ENCODE results near the gene NKX6-1. TPM values are rescaled to one million over a fixed set of nuclear protein-coding genes. Genes with fewer than 3 reads are reported as not detected.

Gene NKX6-1
- total and polyA plus RNA-seq, 10 donors: not detected

DNA sequence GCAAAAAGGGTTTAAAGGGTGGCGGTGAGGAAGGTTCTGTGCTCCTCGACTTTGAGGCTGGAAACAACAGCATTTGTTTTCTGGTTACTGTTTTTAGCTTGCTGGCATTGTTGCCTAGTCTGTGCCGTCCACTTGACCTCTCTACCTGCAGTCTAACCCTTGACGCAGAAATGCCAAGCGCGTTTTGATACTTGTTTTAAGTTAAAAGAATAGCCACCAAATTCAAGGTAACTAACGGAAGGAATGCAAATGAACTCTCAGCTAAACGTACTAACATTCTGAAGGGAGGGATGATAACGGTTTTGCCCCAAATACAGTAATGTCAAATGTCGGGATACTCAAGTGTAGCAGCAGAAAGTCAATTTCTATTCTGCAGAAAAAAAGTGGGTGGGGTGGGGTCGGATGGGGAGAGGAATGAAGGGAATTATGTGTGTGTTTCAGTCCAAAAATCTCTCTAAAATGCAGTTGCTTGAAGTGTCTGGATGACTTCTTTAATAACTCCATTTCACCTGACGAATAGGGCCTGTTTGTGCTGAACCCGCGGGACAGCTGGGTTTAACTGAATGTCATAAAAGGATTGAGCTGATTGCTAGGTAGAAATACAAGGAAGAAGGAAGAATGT, 3.4 kb upstream of the NKX6-1 start:
- H3K4me3 ChIP-seq: no peak overlapping the region
- intact Hi-C loops (cut with DNase I; ENCODE audit: low total_unique reads): loop anchor here (10.0 kb wide), 1 partner anchor 858 kb away; no protein-coding TSS in a partner anchor
- H3K36me3 ChIP-seq: no peaks in the 10 kb centered on the region
- 14 to 17% (median 16%) methylated on average over 14 of the region's 14 CpGs for WGBS, 5 donors
- H3K4me1 ChIP-seq: peaks cover 11 to 32% (median 24%) of the 10 kb centered on the region in 6 donors
- no peak overlapping the region for H3K27ac ChIP-seq
- H3K27me3 ChIP-seq (replicated peaks in 1 of 7): peaks cover 7 to 100% (median 96%) of the 10 kb centered on the region in 7 donors
- DNase-seq: no peak
- TF ChIP-seq, protein P1, sequence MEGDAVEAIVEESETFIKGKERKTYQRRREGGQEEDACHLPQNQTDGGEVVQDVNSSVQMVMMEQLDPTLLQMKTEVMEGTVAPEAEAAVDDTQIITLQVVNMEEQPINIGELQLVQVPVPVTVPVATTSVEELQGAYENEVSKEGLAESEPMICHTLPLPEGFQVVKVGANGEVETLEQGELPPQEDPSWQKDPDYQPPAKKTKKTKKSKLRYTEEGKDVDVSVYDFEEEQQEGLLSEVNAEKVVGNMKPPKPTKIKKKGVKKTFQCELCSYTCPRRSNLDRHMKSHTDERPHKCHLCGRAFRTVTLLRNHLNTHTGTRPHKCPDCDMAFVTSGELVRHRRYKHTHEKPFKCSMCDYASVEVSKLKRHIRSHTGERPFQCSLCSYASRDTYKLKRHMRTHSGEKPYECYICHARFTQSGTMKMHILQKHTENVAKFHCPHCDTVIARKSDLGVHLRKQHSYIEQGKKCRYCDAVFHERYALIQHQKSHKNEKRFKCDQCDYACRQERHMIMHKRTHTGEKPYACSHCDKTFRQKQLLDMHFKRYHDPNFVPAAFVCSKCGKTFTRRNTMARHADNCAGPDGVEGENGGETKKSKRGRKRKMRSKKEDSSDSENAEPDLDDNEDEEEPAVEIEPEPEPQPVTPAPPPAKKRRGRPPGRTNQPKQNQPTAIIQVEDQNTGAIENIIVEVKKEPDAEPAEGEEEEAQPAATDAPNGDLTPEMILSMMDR (IDR thresholded peaks at IDR 0.05 in 8 of 11, conservative IDR thresholded peaks at IDR 0.05 in 3 of 11): no peak
- no peak for TF ChIP-seq POLR2A (IDR thresholded peaks at IDR 0.05)
- TF ChIP-seq POLR2AphosphoS5 (IDR thresholded peaks at IDR 0.05): no peak
- peaks cover 0 to 8% (median 0%) of the 10 kb centered on the region in 8 donors for H3K9me3 ChIP-seq

DNA sequence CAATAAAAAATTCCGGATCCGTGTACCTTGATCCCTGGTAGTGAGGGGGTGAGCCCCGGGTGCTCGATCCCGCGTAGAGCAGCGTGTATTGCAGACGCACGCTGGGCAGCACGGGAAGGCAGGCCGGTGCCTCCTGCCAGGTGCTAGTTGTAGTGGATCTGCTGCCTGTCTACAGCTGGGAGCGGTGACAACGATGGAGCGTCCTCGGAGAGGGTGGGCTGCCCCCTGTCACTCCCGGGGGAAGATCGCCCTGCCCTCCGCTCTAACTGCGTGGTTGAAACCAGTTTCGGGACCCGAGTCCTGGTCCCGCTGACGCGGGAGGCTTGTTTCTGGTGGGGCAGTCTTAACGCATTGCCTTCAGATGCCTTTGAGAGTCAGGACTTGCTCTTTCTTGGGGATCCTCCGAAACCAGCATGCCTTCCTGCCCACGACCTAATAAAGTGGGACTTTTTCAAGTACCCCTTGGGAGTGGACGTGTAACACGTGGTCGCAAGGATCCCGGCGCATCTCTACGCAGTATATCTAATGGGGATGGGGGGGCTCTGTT, 2.7 kb upstream of the NKX6-1 start:
- H3K36me3 ChIP-seq: no peaks in the 10 kb centered on the region
- intact Hi-C loops (cut with DNase I; ENCODE audit: low total_unique reads): loop anchor here (10.0 kb wide), 1 partner anchor 857 kb away; no protein-coding TSS in a partner anchor
- no peak overlapping the region for H3K27ac ChIP-seq
- peaks cover 9 to 100% (median 96%) of the 10 kb centered on the region in 7 donors for H3K27me3 ChIP-seq (replicated peaks in 1 of 7)
- H3K4me1 ChIP-seq: peaks cover 17 to 38% (median 30%) of the 10 kb centered on the region in 6 donors
- DNase-seq: no peak
- no peak overlapping the region for H3K4me3 ChIP-seq
- WGBS, 5 donors: 8 to 12% (median 9%) methylated on average over 32 to 33 of the region's 33 CpGs
- TF ChIP-seq POLR2AphosphoS5 (IDR thresholded peaks at IDR 0.05) (no peak), POLR2A (IDR thresholded peaks at IDR 0.05) (no peak)
- TF ChIP-seq, protein P1 (IDR thresholded peaks at IDR 0.05 in 8 of 11, conservative IDR thresholded peaks at IDR 0.05 in 3 of 11): no peak
- H3K9me3 ChIP-seq: peaks cover 0 to 9% (median 0%) of the 10 kb centered on the region in 8 donors

DNA sequence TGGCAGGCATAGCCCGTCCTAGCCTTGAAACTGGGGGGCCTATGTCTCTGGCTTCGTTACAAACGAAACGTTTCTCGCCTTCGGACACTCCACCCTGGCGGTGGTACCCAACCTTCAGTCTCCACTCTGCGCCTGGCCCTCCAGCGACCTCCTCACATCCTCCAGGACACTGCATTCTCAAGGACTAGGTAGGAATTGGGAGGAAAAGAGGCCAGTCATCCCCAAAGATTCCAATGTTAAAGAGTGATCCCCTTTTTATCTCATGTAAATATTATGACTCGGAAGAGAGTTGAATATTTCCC, 2.1 kb upstream of the NKX6-1 start:
- TF ChIP-seq, protein P1 (IDR thresholded peaks at IDR 0.05 in 8 of 11, conservative IDR thresholded peaks at IDR 0.05 in 3 of 11): no peak
- no peak for TF ChIP-seq POLR2AphosphoS5 (IDR thresholded peaks at IDR 0.05)
- intact Hi-C loops (cut with DNase I; ENCODE audit: low total_unique reads): loop anchor here (10.0 kb wide), 1 partner anchor 856 kb away; no protein-coding TSS in a partner anchor
- Histone ChIP-seq H3K9me3 (peaks cover 0 to 16% (median 0%) of the 10 kb centered on the region in 8 donors), H3K27ac (no peak overlapping the region), H3K4me1 (peaks cover 18 to 45% (median 36%) of the 10 kb centered on the region in 6 donors), H3K27me3 (replicated peaks in 1 of 7) (peaks cover 14 to 100% (median 97%) of the 10 kb centered on the region in 7 donors), H3K36me3 (no peaks in the 10 kb centered on the region), H3K4me3 (no peak overlapping the region)
- no peak for DNase-seq
- WGBS, 5 donors: 6 to 10% (median 7%) methylated on average over 9 to 10 of the region's 10 CpGs

All from spleen (tissue), 11 donors.